Nucleus accumbens (tissue), 56 donors: ENCODE data around the gene TAP2.
"Not testable (repeated sequence)": the region's sequence is repeated elsewhere in the genome, so short reads cannot be mapped to it uniquely, and the experiment has no call there.

Experiments
- DNase-seq, 56 donors: peaks; one replicate each; lab custom pipeline; 2025; lab: John Stamatoyannopoulos, UW

Gene TAP2

DNA sequence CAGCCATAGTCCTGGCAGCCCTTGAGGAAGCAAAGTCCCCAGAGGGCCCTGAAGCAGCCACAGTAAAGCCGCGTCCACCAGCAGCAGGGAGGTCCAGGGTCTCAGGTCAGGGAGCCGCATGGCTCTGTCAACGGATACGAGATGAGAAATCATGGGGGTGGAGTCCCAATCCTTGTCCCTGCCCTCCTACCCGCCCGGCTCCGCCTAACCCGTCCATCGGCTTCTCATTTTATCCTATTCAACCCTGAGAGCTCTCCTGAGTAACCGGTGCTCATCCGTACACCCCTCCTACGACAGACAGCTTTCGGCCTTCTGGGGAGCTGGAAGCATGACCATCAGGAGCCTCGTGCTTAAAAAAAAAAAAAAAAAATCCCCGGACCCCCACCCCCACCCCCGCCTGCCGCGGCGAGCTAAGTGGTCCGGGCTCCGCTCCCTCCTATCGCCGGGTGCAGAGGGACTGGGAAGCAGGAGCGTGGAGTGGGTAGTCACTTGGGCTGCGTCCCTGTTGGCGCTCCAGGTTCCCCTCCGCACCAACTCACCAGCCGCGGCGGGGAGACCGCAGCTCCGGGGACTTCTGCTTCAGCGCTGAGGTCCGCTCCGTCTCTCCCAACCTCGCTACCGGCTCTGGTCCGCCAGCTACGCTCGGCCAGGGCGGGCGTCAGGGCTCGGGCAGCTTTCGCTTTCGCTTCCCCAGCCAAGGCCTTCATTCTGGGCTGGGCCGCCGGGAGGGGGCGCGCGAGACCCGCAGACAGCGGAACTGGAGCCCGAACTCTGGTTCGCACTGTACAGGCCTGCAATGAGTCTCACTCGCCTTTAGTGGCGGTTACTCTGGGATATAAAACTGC is at the start of gene TAP2:
TSS of gene TAP2 (minus strand) at position 626 of the 845 bp plus-strand sequence. CDS start at position 120, 506 bp downstream.
- DNase-seq, result peak in 55 of 56 donors; percentile 32 to 97 (median 88)

DNA sequence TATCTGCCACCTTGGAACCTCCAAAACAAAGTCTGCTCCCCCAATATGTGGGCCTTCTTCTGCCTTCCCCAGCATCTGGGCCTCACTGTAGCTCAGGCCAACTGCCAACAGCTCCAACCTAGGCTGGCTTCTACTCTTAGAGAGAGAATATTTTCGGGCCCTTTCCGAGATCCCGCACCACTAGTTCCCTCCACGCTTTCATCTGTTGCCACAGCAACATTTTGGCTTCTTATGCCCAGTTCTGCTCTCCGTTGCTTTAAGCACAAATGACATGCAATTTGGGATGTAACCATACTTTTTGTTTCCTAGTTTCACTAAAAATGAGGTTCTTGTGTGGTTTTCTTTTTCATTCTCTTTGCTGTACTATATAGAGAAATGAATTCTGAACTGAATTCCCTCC is 49.1 kb upstream of the TAP2 start:
- no peak for DNase-seq

DNA sequence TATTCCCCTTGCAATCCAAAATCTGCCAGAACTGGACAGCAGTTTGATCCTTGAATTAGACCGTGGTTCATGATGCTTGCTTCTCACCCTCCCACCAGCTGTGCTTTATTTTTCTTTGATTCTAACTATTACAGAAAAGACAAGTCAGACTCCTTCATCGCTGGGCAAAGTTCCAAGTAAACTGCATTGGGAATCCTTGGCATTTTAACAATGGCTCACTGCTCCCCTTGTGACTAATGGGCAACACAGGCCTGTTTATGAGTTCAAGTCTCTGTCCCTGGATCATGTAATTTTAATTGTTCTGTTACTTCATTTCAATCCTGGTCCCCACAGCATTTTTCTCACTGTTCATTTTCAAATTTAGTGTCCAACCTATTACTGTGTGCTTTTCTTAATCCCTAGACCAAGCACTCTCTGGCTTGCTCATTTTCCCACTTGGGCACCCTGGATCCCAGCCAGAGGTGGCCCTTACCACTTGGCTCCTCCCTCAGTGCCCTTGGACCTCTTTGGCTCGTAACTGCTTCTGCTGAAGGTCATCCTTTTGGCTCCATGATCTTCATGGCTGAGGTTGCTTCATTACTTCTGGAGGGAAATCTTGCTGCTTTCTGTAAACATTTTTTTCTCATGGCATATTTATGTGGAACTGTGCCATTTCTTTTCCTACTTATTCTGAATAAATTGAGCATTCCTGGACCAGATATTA is 48.3 kb upstream of the TAP2 start:
- peak in 3 of 56 donors; percentile 1 to 46 (median 11) for DNase-seq

DNA sequence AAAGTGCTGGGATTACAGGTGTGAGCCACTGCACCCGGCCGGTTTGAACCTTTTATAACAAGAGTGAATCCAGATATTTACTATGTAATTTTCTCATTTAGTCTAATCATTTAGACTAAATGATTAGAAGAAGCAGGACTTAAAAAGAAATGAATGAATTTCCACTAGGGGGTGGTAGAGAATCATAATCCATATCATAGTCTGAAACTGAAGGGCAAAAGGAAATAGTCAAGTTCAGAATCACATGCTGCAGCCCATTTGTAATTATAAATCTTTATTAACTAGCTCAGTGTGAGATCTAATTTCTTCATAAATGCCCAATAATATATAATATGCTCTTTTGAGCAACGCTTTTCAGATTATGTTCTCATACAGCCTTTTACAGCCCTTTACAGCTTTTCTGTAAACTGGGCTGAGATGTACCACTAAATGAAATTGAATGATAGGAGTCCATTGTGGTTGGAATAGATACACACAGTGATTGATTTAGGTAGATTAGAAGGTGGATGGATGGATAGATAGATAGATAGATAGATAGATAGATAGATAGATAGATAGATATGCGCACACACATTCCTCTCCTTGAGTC is 47.3 kb upstream of the TAP2 start:
- DNase-seq, result no peak

DNA sequence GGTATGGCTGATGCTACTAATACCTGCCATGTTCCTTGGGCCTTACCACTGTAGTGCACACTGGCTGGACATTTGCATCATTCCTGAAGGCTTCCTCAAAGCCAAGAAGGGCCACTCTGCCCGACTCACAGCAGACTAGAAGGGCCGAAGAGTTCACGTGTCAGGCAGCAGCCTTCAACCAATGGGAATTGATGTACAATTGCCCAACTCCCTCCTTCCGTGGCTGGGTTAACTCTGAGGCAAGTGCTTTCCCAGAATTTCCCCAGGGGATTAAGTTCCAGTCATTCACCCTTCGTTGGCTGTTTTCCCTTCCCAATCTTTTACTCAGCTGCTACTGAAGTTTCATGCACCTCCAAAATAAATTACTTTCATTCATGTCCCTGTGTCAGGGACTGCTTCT is 45.2 kb upstream of the TAP2 start:
- DNase-seq, result peak in 4 of 56 donors; percentile 4 to 11 (median 7)

DNA sequence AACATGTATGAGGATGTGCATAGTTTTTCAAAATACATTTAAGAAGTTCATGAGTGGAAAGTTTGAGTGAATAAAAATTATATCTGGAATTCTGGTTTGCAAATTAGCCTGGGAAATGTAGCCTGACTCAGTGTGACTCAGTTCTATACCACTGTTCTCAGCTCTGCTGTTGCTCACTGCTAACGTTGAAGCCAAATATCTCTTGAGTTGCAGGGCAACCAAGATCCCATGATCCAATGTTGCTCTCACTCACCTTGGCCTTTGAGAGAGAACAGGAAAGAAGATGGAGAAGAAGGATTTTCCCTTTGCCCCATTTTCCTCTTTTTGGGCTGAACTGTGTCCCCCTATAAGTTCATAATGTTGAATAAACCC is 44.3 kb upstream of the TAP2 start:
- DNase-seq, result no peak

DNA sequence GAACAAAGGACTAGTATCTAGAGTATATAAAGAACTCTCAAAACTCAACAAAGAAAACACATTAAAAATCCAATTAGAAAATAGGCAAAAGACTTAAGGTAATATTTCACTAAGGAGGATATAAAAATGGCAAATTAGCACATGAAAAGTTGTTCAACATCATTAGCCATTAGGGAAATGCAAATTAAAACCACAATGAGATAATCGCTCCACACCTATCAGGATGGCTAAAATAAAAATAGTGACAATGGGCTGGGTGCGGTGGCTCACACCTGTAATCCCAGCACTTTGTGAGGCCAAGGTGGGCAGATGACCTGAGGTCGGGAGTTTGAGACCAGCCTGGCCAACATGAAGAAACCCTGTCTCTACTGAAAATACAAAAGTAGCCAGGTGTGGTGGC is 42.4 kb upstream of the TAP2 start:
- not testable (repeated sequence) for DNase-seq

DNA sequence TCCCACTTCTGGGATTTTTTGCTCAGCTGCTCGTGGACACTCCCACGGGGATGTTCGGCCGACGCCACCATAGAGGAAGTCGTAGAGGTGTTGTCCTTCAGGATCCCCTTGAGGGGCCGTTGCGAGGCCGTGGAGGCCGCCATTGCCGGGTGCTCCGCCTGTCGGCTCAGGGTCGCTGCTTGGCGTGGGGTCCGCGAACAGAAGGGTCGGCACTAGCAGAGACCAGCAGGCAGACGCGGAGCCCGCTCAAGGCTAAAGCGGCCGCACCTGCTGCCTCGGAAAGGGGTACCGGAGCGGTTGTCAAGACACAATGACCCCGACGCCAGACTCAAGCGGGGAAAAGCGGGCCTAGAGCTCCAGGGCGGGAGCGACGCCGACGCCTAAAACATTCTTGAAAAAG is 41.2 kb upstream of the TAP2 start:
- DNase-seq, result no peak

DNA sequence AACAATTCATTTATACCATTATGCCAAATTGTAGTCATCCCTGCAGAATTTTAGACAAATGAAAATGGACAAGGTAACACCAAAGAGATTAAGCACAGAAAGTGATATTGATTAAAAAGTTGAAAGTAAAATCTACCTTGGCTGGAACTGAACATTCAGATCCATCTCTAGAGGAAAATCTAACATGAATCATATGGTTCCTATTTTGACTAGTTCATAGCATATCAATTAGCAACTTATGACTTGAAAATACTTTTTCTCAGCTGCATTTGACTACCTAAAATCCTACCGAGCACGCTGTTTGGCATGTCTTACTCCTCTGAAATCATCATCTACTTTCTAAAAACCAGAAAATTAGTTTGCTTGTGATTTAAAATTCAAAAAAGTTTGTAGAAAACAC is 38.1 kb upstream of the TAP2 start:
- no peak for DNase-seq

DNA sequence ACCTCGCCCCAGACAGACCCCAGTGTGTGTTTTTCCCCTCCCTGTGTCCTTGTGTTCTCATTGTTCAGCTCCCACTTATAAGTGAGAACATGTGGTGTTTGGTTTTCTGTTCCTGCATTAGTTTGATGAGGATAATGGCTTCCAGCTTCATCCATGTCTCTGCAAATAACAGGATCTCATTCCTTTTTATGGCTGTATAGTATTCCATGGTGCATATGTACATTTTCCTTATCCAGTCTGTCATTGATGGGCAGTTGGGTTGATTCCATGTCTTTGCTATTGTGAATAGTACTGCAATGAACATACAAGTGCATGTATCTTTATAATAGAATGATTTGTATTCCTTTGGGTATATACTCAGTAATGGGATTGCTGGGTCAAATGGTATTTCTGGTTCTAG is 35.4 kb upstream of the TAP2 start:
- DNase-seq, result not testable (repeated sequence)

DNA sequence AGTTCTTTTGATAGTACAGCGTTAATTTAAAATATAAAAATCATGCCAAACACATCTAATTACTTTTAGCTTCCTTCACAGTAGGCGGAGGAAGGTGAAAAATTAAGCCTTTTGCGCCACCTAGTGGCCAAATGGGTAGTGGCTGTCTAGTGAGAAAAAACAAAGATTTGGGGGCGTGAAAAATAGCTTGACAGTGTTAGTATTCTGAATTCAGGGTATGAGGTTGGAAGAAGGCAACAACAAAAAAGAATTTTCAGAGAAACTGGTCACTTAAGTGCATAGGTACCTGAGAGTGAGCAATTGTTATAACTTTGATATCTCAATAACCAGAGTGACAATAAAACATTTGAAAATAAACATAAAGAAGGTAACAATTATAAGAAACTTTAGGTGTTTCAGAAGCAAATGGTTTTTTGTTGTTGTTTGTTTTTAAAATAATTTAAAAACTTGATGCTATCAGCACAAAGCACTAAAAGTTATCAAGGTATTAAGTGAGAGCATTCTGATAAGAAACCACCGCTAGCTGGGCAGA is 29.8 kb upstream of the TAP2 start:
- DNase-seq, result peak in 45 of 56 donors; percentile 17 to 89 (median 52)

DNA sequence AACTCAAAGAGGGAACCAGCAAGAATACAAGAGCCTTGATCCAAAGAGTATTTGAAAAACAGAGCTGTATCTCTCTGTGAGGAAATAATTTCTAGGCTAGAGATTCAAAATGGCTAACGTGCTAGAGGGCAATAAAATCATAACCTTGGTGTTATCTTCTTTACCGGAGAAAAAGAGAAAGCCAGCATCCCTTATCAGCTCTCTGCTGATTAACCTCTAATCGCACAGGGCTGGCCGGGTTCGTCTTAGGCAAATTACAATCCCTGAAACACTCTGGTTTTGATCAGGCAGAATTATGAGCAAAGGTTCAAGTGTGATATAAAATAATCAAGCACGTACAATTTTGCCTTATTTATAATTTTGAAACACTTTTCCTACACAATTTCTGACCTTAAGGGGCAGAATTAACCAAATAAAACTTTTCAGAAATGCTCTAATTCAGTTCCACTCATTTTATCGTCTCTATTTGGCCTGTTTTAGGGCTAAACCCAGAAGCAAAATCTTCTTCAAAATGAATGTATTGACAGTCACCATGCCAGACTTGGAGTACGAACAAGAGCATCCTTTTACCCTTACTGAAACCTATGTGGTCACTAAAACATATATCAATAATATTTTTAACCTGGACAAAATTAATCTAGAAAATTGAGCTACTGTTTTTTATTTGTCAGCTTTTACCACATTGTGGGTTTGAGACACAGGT is 29.2 kb upstream of the TAP2 start:
- DNase-seq, result no peak

DNA sequence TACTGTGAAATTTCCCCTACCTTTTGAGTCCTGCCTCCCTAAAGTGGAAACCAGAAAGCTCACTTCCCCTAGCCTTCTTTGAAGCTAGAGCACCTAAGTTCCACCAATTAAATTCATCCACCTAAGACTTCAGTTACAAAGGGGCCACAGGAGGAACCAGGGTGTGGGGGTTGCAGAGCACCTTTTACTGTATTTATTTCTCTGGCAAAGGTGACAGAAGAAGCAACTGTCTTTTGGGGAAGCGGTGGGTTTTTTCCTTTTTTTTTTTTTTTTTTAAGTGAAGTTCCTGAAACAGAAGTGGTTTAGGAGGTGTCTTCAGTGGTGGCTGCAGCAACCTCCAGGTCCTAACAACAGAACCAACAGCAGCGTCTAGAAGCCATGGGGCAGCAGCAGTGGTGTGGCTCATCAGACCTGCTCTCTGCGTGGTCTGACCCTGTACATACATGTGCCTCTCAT is 28.5 kb upstream of the TAP2 start:
- DNase-seq, result no peak

DNA sequence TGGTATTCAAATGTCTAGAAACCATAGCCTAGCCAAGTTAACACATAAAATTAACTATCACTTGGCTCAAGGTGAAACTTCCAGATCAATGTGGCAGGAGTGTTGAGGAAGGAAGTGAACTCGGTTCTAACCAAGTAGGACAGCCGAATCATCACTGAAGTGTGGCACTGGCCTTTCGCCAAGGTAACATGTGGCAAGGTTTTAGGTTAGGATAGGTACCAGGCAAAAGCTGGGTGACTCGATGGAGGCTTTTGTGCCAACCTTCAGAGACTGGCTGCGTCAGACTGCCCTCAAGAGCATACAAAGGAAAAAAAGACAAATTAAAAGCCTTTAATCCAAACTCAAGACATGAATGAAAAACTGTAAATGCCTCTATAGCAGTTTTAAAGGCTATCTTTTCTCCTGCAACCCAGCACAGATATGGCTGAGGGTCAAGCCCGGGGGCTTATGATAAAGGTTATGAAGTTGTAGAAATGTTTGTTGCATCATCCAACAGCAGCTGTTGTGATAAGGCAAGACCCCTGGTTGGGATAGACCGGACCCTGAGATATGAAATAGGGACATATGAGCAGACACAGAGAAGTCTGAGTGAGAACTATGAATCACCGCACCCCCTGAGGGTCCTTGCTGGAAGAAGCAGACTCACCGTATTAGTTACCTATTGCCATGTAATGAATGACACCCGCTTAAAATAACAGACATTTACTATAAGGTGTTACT is 27.3 kb upstream of the TAP2 start:
- no peak for DNase-seq

DNA sequence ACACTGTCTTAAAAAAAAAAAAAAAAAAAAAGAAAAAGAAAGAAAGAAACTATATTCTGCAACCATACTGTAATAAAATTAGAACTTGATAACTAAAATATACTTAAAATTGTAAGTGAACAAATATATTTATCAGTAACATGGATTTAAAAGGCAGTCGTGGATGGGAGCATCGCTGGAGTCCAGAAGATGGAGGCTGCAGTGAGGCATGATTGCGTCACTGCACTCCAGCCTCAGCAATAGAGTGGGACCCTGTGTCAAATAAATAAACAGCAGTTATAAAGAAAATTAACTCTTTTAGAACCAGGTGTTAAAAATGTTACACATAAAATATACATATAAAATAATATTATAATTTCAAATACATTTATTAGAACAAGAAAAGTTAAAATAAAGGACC is 24.2 kb upstream of the TAP2 start:
- DNase-seq, result no peak

DNA sequence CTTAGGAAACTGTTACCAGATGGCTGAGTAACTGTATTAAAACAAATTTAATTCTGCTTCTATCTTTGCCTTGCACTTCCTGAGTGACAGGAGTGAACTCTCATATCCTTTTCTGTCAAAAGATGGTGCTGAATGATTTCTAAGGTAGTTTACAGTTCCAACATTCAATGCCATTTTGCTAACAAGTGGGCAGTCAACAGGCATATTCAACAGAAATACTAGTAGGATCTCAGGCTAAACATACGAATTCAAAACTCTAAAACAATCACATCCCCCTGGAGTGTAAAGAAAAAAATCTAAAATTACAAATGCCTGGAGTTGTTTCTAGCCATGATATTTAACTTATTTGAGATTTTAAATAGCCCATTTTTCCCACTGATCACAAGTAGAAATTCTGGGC is 22.1 kb upstream of the TAP2 start:
- DNase-seq, result no peak

DNA sequence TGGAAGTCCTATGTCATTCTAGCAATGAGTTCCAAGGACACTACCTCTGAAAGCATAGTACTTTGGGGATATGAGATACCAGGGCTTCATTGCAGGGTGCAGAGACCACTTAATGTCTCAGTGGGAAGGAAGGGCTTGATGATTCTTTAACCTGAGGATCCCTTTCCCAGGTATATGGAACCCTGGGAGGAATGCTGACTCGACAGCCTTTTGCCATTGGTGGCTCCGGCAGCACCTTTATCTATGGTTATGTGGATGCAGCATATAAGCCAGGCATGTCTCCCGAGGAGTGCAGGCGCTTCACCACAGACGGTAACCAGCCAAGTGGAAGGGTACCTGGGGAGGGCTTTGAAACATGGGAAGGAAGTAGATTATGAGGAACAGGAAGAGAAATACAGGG is 19.7 kb upstream of the TAP2 start:
- DNase-seq, result no peak

DNA sequence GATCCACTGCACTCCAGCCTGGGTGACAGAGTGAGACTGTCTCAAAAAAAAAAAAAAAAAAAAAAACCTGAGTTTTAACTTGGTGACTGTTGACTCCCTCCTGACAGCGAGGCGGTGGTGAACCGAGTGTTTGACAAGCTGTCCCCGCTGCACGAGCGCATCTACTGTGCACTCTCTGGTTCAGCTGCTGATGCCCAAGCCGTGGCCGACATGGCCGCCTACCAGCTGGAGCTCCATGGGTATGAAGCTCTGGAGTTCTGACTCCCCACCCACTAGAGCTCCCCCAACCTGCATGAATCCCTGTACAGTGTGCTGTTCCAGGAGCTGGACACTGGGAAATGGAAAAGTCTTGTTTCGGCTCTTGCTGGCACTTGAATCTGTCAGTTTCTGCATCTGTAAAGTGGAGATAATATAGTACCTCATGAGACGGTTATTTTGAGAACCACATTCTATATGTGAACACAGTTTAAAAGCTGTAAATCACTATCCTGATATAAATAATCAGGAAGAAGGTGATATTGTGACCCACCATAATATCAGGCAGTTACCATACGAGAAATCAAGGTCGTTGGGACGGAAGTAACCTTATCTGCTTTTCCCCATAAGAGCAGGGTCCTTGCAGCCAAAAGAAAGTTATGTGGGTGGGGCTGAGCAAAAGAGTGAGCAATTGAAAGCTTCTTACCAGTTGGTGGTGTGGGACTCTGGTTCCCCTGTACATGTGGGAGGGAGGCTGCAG is 18.8 kb upstream of the TAP2 start:
- DNase-seq, result no peak

DNA sequence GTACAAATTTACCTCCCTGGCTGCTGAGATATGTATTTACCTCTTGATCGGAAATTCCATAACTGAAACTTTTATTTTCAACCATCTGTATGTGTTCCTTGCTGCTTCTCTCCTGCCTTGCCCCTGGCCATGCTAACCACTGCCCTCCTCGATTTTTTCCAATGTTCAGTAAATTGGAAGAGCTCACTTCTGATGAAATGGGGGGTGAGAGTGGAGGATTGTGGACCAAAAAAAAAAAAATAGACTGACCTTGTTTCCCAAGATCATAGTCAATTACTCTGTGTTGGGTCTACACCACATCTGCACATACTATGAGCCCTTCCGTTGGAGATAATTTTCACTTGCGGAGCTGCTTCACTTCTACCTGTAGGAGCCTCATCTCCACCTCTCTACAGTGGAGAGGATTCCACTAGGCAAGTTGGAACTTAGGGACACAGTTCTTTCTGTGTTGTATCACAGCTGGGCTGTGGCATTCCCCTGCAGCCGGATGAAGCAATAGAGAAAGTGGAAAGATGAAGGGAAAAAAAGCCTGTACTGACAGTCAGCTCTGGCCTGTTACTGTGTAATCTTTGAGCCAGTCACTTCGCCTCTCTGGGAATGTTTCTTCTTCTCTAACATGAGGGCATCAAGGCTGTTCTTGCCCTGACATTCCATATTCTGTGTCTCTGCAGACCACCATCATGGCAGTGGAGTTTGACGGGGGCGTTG is 17.1 kb upstream of the TAP2 start:
- no peak for DNase-seq
